ENCODE data around the gene SLC41A3. TPM values are rescaled to one million over a fixed set of nuclear protein-coding genes. Genes with fewer than 3 reads are reported as not detected.

SLC41A3 gene
- total RNA-seq, 1 experiment from 2014 or later: 32.7 TPM

- Histone ChIP-seq H3K36me3 (no peaks in the 10 kb centered on the region), H3K4me3 (no peak overlapping the region), H3K27me3 (replicated peaks) (peaks cover 5% of the 10 kb centered on the region; the same call in 1 of the 2 replicates), H3K4me1 (replicated peaks) (no peaks in the 10 kb centered on the region), H3K27ac (no peak overlapping the region), H3K9me3 (replicated peaks) (no peaks in the 10 kb centered on the region)
- peak in 1 of 2 experiments; percentile 13 for DNase-seq (ENCODE audit: low read depth in 1 of 2, low spot score in 2 of 2)
Measured at GRCh38 chr3:126126286-126126685, 42.4 kb upstream of the SLC41A3 start.

- H3K9me3 ChIP-seq (replicated peaks): no peaks in the 10 kb centered on the region
- peaks cover 5% of the 10 kb centered on the region; the same call in 1 of the 2 replicates for H3K27me3 ChIP-seq (replicated peaks)
- H3K4me1 ChIP-seq (replicated peaks): no peaks in the 10 kb centered on the region
- no peak for DNase-seq (ENCODE audit: low read depth in 1 of 2, low spot score in 2 of 2)
- H3K4me3 ChIP-seq: no peak overlapping the region
- no peak overlapping the region for H3K27ac ChIP-seq
- no peaks in the 10 kb centered on the region for H3K36me3 ChIP-seq
Measured at GRCh38 chr3:126125781-126126251, 41.9 kb upstream of the SLC41A3 start.

GRCh38 chr3:126125341-126125740, 41.4 kb upstream of the SLC41A3 start:
- H3K27ac ChIP-seq: no peak overlapping the region
- peak in 1 of 2 experiments; percentile 23 for DNase-seq (ENCODE audit: low read depth in 1 of 2, low spot score in 2 of 2)
- H3K27me3 ChIP-seq (replicated peaks): peaks cover 5% of the 10 kb centered on the region; the same call in 1 of the 2 replicates
- H3K4me3 ChIP-seq: no peak overlapping the region
- no peaks in the 10 kb centered on the region for H3K4me1 ChIP-seq (replicated peaks)
- H3K9me3 ChIP-seq (replicated peaks): no peaks in the 10 kb centered on the region
- H3K36me3 ChIP-seq: no peaks in the 10 kb centered on the region

GRCh38 chr3:126124896-126125295, 41.0 kb upstream of the SLC41A3 start:
- DNase-seq (ENCODE audit: low read depth in 1 of 2, low spot score in 2 of 2): peak in 1 of 2 experiments; percentile 19
- no peak overlapping the region for H3K27ac ChIP-seq
- no peaks in the 10 kb centered on the region for H3K9me3 ChIP-seq (replicated peaks)
- no peak overlapping the region for H3K4me3 ChIP-seq
- H3K36me3 ChIP-seq: no peaks in the 10 kb centered on the region
- no peaks in the 10 kb centered on the region for H3K4me1 ChIP-seq (replicated peaks)
- peaks cover 5% of the 10 kb centered on the region; the same call in 1 of the 2 replicates for H3K27me3 ChIP-seq (replicated peaks)

GRCh38 chr3:126124148-126124868, 40.4 kb upstream of the SLC41A3 start:
- H3K4me3 ChIP-seq: no peak overlapping the region
- H3K27ac ChIP-seq: no peak overlapping the region
- no peaks in the 10 kb centered on the region for H3K9me3 ChIP-seq (replicated peaks)
- H3K27me3 ChIP-seq (replicated peaks): peaks cover 8% of the 10 kb centered on the region; the same call in 1 of the 2 replicates
- H3K36me3 ChIP-seq: no peaks in the 10 kb centered on the region
- no peaks in the 10 kb centered on the region for H3K4me1 ChIP-seq (replicated peaks)
- peak in 1 of 2 experiments; percentile 29 for DNase-seq (ENCODE audit: low read depth in 1 of 2, low spot score in 2 of 2)

GRCh38 chr3:126121632-126122031, 37.7 kb upstream of the SLC41A3 start:
- Histone ChIP-seq H3K36me3 (no peaks in the 10 kb centered on the region), H3K27me3 (replicated peaks) (peaks cover 8% of the 10 kb centered on the region; the same call in 1 of the 2 replicates), H3K4me3 (no peak overlapping the region), H3K27ac (no peak overlapping the region), H3K4me1 (replicated peaks) (no peaks in the 10 kb centered on the region), H3K9me3 (replicated peaks) (no peaks in the 10 kb centered on the region)
- no peak for DNase-seq (ENCODE audit: low read depth in 1 of 2, low spot score in 2 of 2)

GRCh38 chr3:126121074-126121473, 37.1 kb upstream of the SLC41A3 start:
- Histone ChIP-seq H3K4me1 (replicated peaks) (no peaks in the 10 kb centered on the region), H3K27me3 (replicated peaks) (peaks cover 8% of the 10 kb centered on the region; the same call in 1 of the 2 replicates), H3K4me3 (no peak overlapping the region), H3K9me3 (replicated peaks) (no peaks in the 10 kb centered on the region), H3K27ac (no peak overlapping the region), H3K36me3 (no peaks in the 10 kb centered on the region)
- peak in 1 of 2 experiments; percentile 14 for DNase-seq (ENCODE audit: low read depth in 1 of 2, low spot score in 2 of 2)

GRCh38 chr3:126119976-126120375, 36.1 kb upstream of the SLC41A3 start:
- Histone ChIP-seq H3K27ac (no peak overlapping the region), H3K4me1 (replicated peaks) (no peaks in the 10 kb centered on the region), H3K9me3 (replicated peaks) (no peaks in the 10 kb centered on the region), H3K4me3 (no peak overlapping the region), H3K27me3 (replicated peaks) (peaks cover 8% of the 10 kb centered on the region; the same call in 1 of the 2 replicates), H3K36me3 (no peaks in the 10 kb centered on the region)
- DNase-seq (ENCODE audit: low read depth in 1 of 2, low spot score in 2 of 2): no peak

- Histone ChIP-seq H3K36me3 (no peaks in the 10 kb centered on the region), H3K9me3 (replicated peaks) (no peaks in the 10 kb centered on the region), H3K4me3 (no peak overlapping the region), H3K27me3 (replicated peaks) (peaks cover 8% of the 10 kb centered on the region; the same call in 1 of the 2 replicates), H3K27ac (no peak overlapping the region), H3K4me1 (replicated peaks) (no peaks in the 10 kb centered on the region)
- DNase-seq (ENCODE audit: low read depth in 1 of 2, low spot score in 2 of 2): peak in 1 of 2 experiments; percentile 13
Measured at GRCh38 chr3:126119008-126119675, 35.2 kb upstream of the SLC41A3 start.

- no peak overlapping the region for H3K27ac ChIP-seq
- peaks cover 8% of the 10 kb centered on the region; the same call in 1 of the 2 replicates for H3K27me3 ChIP-seq (replicated peaks)
- H3K36me3 ChIP-seq: no peaks in the 10 kb centered on the region
- DNase-seq (ENCODE audit: low read depth in 1 of 2, low spot score in 2 of 2): peak in 1 of 2 experiments; percentile 30
- no peaks in the 10 kb centered on the region for H3K9me3 ChIP-seq (replicated peaks)
- H3K4me1 ChIP-seq (replicated peaks): no peaks in the 10 kb centered on the region
- no peak overlapping the region for H3K4me3 ChIP-seq
Measured at GRCh38 chr3:126118591-126118990, 34.7 kb upstream of the SLC41A3 start.

- DNase-seq (ENCODE audit: low read depth in 1 of 2, low spot score in 2 of 2): peak in 1 of 2 experiments; percentile 25
- Histone ChIP-seq H3K4me3 (no peak overlapping the region), H3K4me1 (replicated peaks) (no peaks in the 10 kb centered on the region), H3K36me3 (no peaks in the 10 kb centered on the region), H3K27ac (no peak overlapping the region), H3K27me3 (replicated peaks) (peaks cover 8% of the 10 kb centered on the region; the same call in 1 of the 2 replicates), H3K9me3 (replicated peaks) (no peaks in the 10 kb centered on the region)
Measured at GRCh38 chr3:126117786-126118185, 33.9 kb upstream of the SLC41A3 start.

GRCh38 chr3:126117212-126117611, 33.3 kb upstream of the SLC41A3 start:
- H3K36me3 ChIP-seq: no peaks in the 10 kb centered on the region

GRCh38 chr3:126116526-126116925, 32.6 kb upstream of the SLC41A3 start:
- Histone ChIP-seq H3K27ac (no peak overlapping the region), H3K36me3 (no peaks in the 10 kb centered on the region), H3K9me3 (replicated peaks) (no peaks in the 10 kb centered on the region), H3K4me3 (no peak overlapping the region), H3K27me3 (replicated peaks) (peaks cover 3% of the 10 kb centered on the region; the same call in 1 of the 2 replicates), H3K4me1 (replicated peaks) (no peaks in the 10 kb centered on the region)
- DNase-seq (ENCODE audit: low read depth in 1 of 2, low spot score in 2 of 2): no peak

More at GRCh38 chr3:126117212-126117611, 33.3 kb upstream of the SLC41A3 start:
- no peak overlapping the region for H3K4me3 ChIP-seq
- DNase-seq (ENCODE audit: low read depth in 1 of 2, low spot score in 2 of 2): peak in 1 of 2 experiments; percentile 6
- H3K4me1 ChIP-seq (replicated peaks): no peaks in the 10 kb centered on the region
- no peak overlapping the region for H3K27ac ChIP-seq
- H3K27me3 ChIP-seq (replicated peaks): peaks cover 7% of the 10 kb centered on the region; the same call in 1 of the 2 replicates
- H3K9me3 ChIP-seq (replicated peaks): no peaks in the 10 kb centered on the region
